ENCODE results near the gene HMOX1.

The HMOX1 gene

GRCh38 chr22:35348703-35349102 lies 32.2 kb upstream of the HMOX1 start:
- peaks cover 21% of the 10 kb centered on the region for H3K4me1 ChIP-seq (ENCODE audit: insufficient read depth, low read length, poor library complexity, severe bottlenecking)
- no peaks in the 10 kb centered on the region for H3K9me3 ChIP-seq (ENCODE audit: insufficient read depth, low read depth, low read length)
- TF ChIP-seq EZH2phosphoT487 (IDR thresholded peaks at IDR 0.05; ENCODE audit: borderline replicate concordance): no peak
- no peak for TF ChIP-seq CTCF (conservative IDR thresholded peaks at IDR 0.05; ENCODE audit: low read length)
- no peaks in the 10 kb centered on the region for H3K9me2 ChIP-seq (replicated peaks; ENCODE audit: low read depth, low read length)
- H3K79me2 ChIP-seq (ENCODE audit: insufficient read depth, low read length): no peaks in the 10 kb centered on the region
- H3K4me2 ChIP-seq (ENCODE audit: low read depth, low read length, poor library complexity, severe bottlenecking): no peak overlapping the region
- peaks cover 3% of the 10 kb centered on the region; the same call in 1 of the 2 replicates for H3K36me3 ChIP-seq (ENCODE audit: insufficient read depth, low read length)
- no peak overlapping the region for H3K9ac ChIP-seq (ENCODE audit: low read depth, low read length, poor library complexity, severe bottlenecking)
- no peaks in the 10 kb centered on the region for H4K20me1 ChIP-seq (ENCODE audit: insufficient read depth, low read length, poor library complexity, severe bottlenecking)
- H3F3A ChIP-seq (ENCODE audit: low read depth): no peaks in the 10 kb centered on the region
- H3K27me3 ChIP-seq (ENCODE audit: insufficient read depth, low read length, poor library complexity, severe bottlenecking): no peaks in the 10 kb centered on the region
- H2AFZ ChIP-seq (ENCODE audit: low read length): no peak overlapping the region
- no peak overlapping the region for H3K4me3 ChIP-seq (ENCODE audit: low read length, poor library complexity, severe bottlenecking)

GRCh38 chr22:35349368-35349703 lies 31.6 kb upstream of the HMOX1 start:
- H3K4me3 ChIP-seq (ENCODE audit: low read length, poor library complexity, severe bottlenecking): no peak overlapping the region
- H3K4me2 ChIP-seq (ENCODE audit: low read depth, low read length, poor library complexity, severe bottlenecking): no peak overlapping the region
- no peaks in the 10 kb centered on the region for H4K20me1 ChIP-seq (ENCODE audit: insufficient read depth, low read length, poor library complexity, severe bottlenecking)
- H2AFZ ChIP-seq (ENCODE audit: low read length): no peak overlapping the region
- peaks cover 21% of the 10 kb centered on the region for H3K4me1 ChIP-seq (ENCODE audit: insufficient read depth, low read length, poor library complexity, severe bottlenecking)
- H3K36me3 ChIP-seq (ENCODE audit: insufficient read depth, low read length): no peaks in the 10 kb centered on the region; the same call in 1 of the 2 replicates
- H3K79me2 ChIP-seq (ENCODE audit: insufficient read depth, low read length): no peaks in the 10 kb centered on the region
- no peaks in the 10 kb centered on the region for H3K27me3 ChIP-seq (ENCODE audit: insufficient read depth, low read length, poor library complexity, severe bottlenecking)
- no peaks in the 10 kb centered on the region for H3K9me3 ChIP-seq (ENCODE audit: insufficient read depth, low read depth, low read length)
- TF ChIP-seq EZH2phosphoT487 (IDR thresholded peaks at IDR 0.05; ENCODE audit: borderline replicate concordance) (no peak), CTCF (conservative IDR thresholded peaks at IDR 0.05; ENCODE audit: low read length) (no peak)
- H3F3A ChIP-seq (ENCODE audit: low read depth): no peaks in the 10 kb centered on the region
- no peaks in the 10 kb centered on the region for H3K9me2 ChIP-seq (replicated peaks; ENCODE audit: low read depth, low read length)
- H3K9ac ChIP-seq (ENCODE audit: low read depth, low read length, poor library complexity, severe bottlenecking): no peak overlapping the region

GRCh38 chr22:35349704-35350538 lies 31.0 kb upstream of the HMOX1 start:
- H3K4me2 ChIP-seq (ENCODE audit: low read depth, low read length, poor library complexity, severe bottlenecking): peak overlapping the region; percentile 75
- no peaks in the 10 kb centered on the region for H3K79me2 ChIP-seq (ENCODE audit: insufficient read depth, low read length)
- H2AFZ ChIP-seq (ENCODE audit: low read length): peak overlapping the region; percentile 43; the same call in 1 of the 2 replicates
- no peaks in the 10 kb centered on the region for H3K9me3 ChIP-seq (ENCODE audit: insufficient read depth, low read depth, low read length)
- H4K20me1 ChIP-seq (ENCODE audit: insufficient read depth, low read length, poor library complexity, severe bottlenecking): no peaks in the 10 kb centered on the region
- H3K36me3 ChIP-seq (ENCODE audit: insufficient read depth, low read length): no peaks in the 10 kb centered on the region; the same call in 1 of the 2 replicates
- H3K9me2 ChIP-seq (replicated peaks; ENCODE audit: low read depth, low read length): no peaks in the 10 kb centered on the region
- H3K4me3 ChIP-seq (ENCODE audit: low read length, poor library complexity, severe bottlenecking): peak overlapping the region; percentile 22
- H3K4me1 ChIP-seq (ENCODE audit: insufficient read depth, low read length, poor library complexity, severe bottlenecking): peaks cover 21% of the 10 kb centered on the region
- peak overlapping the region; percentile 65 for H3K9ac ChIP-seq (ENCODE audit: low read depth, low read length, poor library complexity, severe bottlenecking)
- no peak for TF ChIP-seq EZH2phosphoT487 (IDR thresholded peaks at IDR 0.05; ENCODE audit: borderline replicate concordance)
- H3K27me3 ChIP-seq (ENCODE audit: insufficient read depth, low read length, poor library complexity, severe bottlenecking): no peaks in the 10 kb centered on the region
- H3F3A ChIP-seq (ENCODE audit: low read depth): no peaks in the 10 kb centered on the region

All from Loucy (cell line).